Endothelial cell of umbilical vein (primary cell): ENCODE results near the gene TJP3. TPM values are rescaled to one million over a fixed set of nuclear protein-coding genes. Genes with fewer than 3 reads are reported as not detected.

ENCODE experiments used
- BruUV-seq: library from RNA; stranded (reverse); fragments of 400-500 nt; replicated peaks from 2 replicates; lab custom pipeline; 2021; lab: Mats Ljungman, UMichigan
- CTCF ChIA-PET: fragments of 300-600, 350-600 bp; sonication (Branson Sonifier 250); formaldehyde crosslinking; loops from one replicate; lab custom pipeline; 2021; ENCODE audit warnings: antibody characterized with exemption, inconsistent platforms; lab: Charles Lee
- POLR2A ChIA-PET: fragments of 300-600, 350-600 bp; sonication (Branson Sonifier 250); formaldehyde crosslinking; loops from one replicate; lab custom pipeline; 2021; ENCODE audit warnings: antibody characterized with exemption, inconsistent platforms; lab: Charles Lee
- DNase-seq: peaks from one replicate; pipeline ENCODE4 v3.0.0-alpha.2; 2011; ENCODE audit warnings: low read depth, low spot score
- FAIRE-seq: peaks from 2 replicates; lab custom pipeline; 2011; peaks lifted over from hg19 to GRCh38; lab: Jason Lieb, UNC
- H2AFZ ChIP-seq: 2 replicates; pipeline ENCODE4 v1.6.0; 2012; ENCODE audit warnings: low read depth, low read length, control low read depth, inconsistent platforms
- H3K27ac ChIP-seq: 2 replicates; pipeline ENCODE4 v1.5.1; 2011; ENCODE audit warnings: low read depth, mild to moderate bottlenecking, control low read depth, low read length, moderate library complexity; ENCODE audit not compliant: insufficient read depth
- H3K27me3 ChIP-seq, 2 experiments: 2 replicates each; pipeline versions ENCODE4 v1.6.0 to v1.6.1; 2011; ENCODE audit warnings: low read length in 2 of 2, mixed read lengths in 1 of 2; ENCODE audit not compliant: control insufficient read depth in 2 of 2, insufficient read depth in 2 of 2
- H3K36me3 ChIP-seq, 2 experiments: 2 replicates in 1 of 2; 3 replicates in 1 of 2; pipeline ENCODE4 v1.5.1; 2011; ENCODE audit warnings: low read length in 2 of 2, mild to moderate bottlenecking in 1 of 2, moderate library complexity in 1 of 2; ENCODE audit not compliant: control insufficient read depth in 2 of 2, insufficient read depth in 2 of 2; ENCODE audit errors: extremely low read depth in 1 of 2
- H3K4me1 ChIP-seq: 3 replicates; pipeline ENCODE4 v1.5.1; 2011; ENCODE audit warnings: mild to moderate bottlenecking, low read length; ENCODE audit not compliant: control insufficient read depth, insufficient read depth; ENCODE audit errors: extremely low read depth
- H3K4me2 ChIP-seq: 2 replicates; pipeline ENCODE4 v1.6.1; 2011; ENCODE audit warnings: low read length, control low read depth, mixed read lengths; ENCODE audit not compliant: insufficient read depth
- H3K4me3 ChIP-seq, 3 experiments: fragments of 200-600 bp in 1 of 3; sonication (generic), shearing (Covaris generic) in 1 of 3; replicated peaks in 1 of 3; 2 replicates each; pipeline ENCODE4 v1.5.1; 2011 to 2016; ENCODE audit warnings: control low read depth in 3 of 3, low read length in 3 of 3, mild to moderate bottlenecking in 2 of 3, inconsistent platforms in 1 of 3, low read depth in 1 of 3, moderate library complexity in 1 of 3; ENCODE audit not compliant: insufficient read depth in 1 of 3
- H3K79me2 ChIP-seq: 2 replicates; pipeline ENCODE4 v1.6.0; 2012; ENCODE audit warnings: low read length, inconsistent platforms; ENCODE audit not compliant: control insufficient read depth, insufficient read depth
- H3K9ac ChIP-seq: replicated peaks from 2 replicates; pipeline ENCODE3; 2011; ENCODE audit warnings: low read length, control low read depth; ENCODE audit not compliant: insufficient read depth; ENCODE audit errors: extremely low read depth
- H3K9me1 ChIP-seq: replicated peaks from 3 replicates; pipeline ENCODE4 v1.6.0; 2011; ENCODE audit warnings: mild to moderate bottlenecking, low read length; ENCODE audit not compliant: control insufficient read depth, insufficient read depth; ENCODE audit errors: extremely low read depth
- H3K9me3 ChIP-seq: replicated peaks from 2 replicates; pipeline ENCODE4 v1.5.1; 2012; ENCODE audit warnings: low read length, inconsistent platforms; ENCODE audit not compliant: control insufficient read depth, insufficient read depth
- H4K20me1 ChIP-seq: replicated peaks from 2 replicates; pipeline ENCODE3; 2011; ENCODE audit warnings: mild to moderate bottlenecking, low read length; ENCODE audit not compliant: control insufficient read depth, insufficient read depth; ENCODE audit errors: extremely low read depth
- CTCF ChIP-seq, 2 donors: IDR thresholded peaks; 1 replicate in 1 of 2; 2 replicates in 1 of 2; pipeline ENCODE4 v1.5.1; 2011; ENCODE audit warnings: low read length in 2 of 2, mild to moderate bottlenecking in 2 of 2, moderate library complexity in 2 of 2, control low read depth in 1 of 2, inconsistent platforms in 1 of 2, low read depth in 1 of 2; ENCODE audit not compliant: insufficient read depth in 1 of 2; ENCODE audit errors: extremely low read depth in 1 of 2
- EZH2 ChIP-seq: IDR thresholded peaks from 2 replicates; pipeline ENCODE4 v1.6.1; 2012; ENCODE audit warnings: borderline replicate concordance, low read depth, mild to moderate bottlenecking, moderate library complexity, low read length, inconsistent platforms; ENCODE audit not compliant: severe bottlenecking
- FOS ChIP-seq: IDR thresholded peaks from 2 replicates; pipeline ENCODE4 v1.6.1; 2011; ENCODE audit warnings: mild to moderate bottlenecking, low read length, moderate library complexity, borderline replicate concordance; ENCODE audit not compliant: insufficient read depth
- GATA2 ChIP-seq: IDR thresholded peaks from 2 replicates; pipeline ENCODE4 v1.7.0; 2011; ENCODE audit warnings: low read depth, mild to moderate bottlenecking, moderate library complexity, mixed read lengths, low read length; ENCODE audit not compliant: insufficient read length, insufficient read depth
- JUN ChIP-seq: IDR thresholded peaks from 2 replicates; pipeline ENCODE4 v1.6.1; 2011; ENCODE audit warnings: borderline replicate concordance, low read depth; ENCODE audit not compliant: insufficient read length, insufficient read depth
- MAX ChIP-seq: IDR thresholded peaks from 2 replicates; pipeline ENCODE4 v1.6.1; 2011; ENCODE audit not compliant: insufficient read depth, insufficient read length
- MYC ChIP-seq: IDR thresholded peaks from one replicate; pipeline ENCODE4 v1.6.1; 2011; ENCODE audit warnings: mild to moderate bottlenecking, low read depth, low read length
- POLR2A ChIP-seq: IDR thresholded peaks from 2 replicates; pipeline ENCODE4 v1.6.1; 2012; ENCODE audit warnings: low read depth, mild to moderate bottlenecking, control low read depth, low read length
- POLR2AphosphoS5 ChIP-seq: IDR thresholded peaks from 2 replicates; pipeline ENCODE4 v1.6.1; 2012; ENCODE audit warnings: low read depth, mild to moderate bottlenecking, control low read depth, low read length, moderate library complexity; ENCODE audit not compliant: insufficient read depth
- dilution Hi-C: fragments of 300-500 bp; cut with MboI; formaldehyde crosslinking; loops from one replicate; pipeline ENCODE4 v1.15.0; 2019; ENCODE audit warnings: low sequenced_read_pairs; ENCODE audit not compliant: extremely low pct_ligation_motif_present
- intact Hi-C: fragments of 100-400 bp; cut with micrococcal nuclease; formaldehyde crosslinking; loops from one replicate; pipeline ENCODE4 v1.10.0; 2022
- polyA plus RNA-seq, 4 experiments: library from polyadenylated mRNA; depleted of rRNA in 3 of 4; stranded (reverse) in 3 of 4; unstranded in 1 of 4; fragments of >200 nt; gene quantifications; 2 replicates each; pipeline versions ENCODE4 v1.2.1 to v1.2.3, GENCODE V29; 2011 to 2012; ENCODE audit warnings: missing spikeins in 1 of 4
- total RNA-seq: library from RNA; stranded (reverse); gene quantifications from 2 replicates; pipeline ENCODE4 v1.2.3, GENCODE V29; 2021

TJP3 gene
- total and polyA plus RNA-seq, 2 donors (not counting 3 experiments of a cell fraction or from before 2014, with no cell fraction given), result 0.10 TPM; not detected in 1

GRCh38 chr19:3672993-3673392 lies 35.2 kb upstream of the TJP3 start:
- H3K27ac ChIP-seq, result no peak overlapping the region
- no peak overlapping the region for H3K9ac ChIP-seq
- no peaks in the 10 kb centered on the region for H3K9me1 ChIP-seq
- H3K4me3 ChIP-seq, result no peak overlapping the region
- CTCF ChIA-PET, result interaction anchor here (0.8 to 2.7 kb wide), 5 partner anchors 11 to 119 kb away, joined by 3 to 25 read pairs (median 8); no protein-coding TSS in a partner anchor
- H3K27me3 ChIP-seq, result no peaks in the 10 kb centered on the region
- intact Hi-C loops (loop anchor here (5.0 kb wide), 1 partner anchor 101 kb away; the partner anchor contains the start of gene HMG20B), dilution Hi-C loops (no loop called here)
- no peak overlapping the region for H3K4me2 ChIP-seq
- BruUV-seq, result no TSS peak
- peaks cover 28% of the 10 kb centered on the region for H3K4me1 ChIP-seq
- no peak for DNase-seq
- POLR2A ChIA-PET, result no interaction called here
- H3K79me2 ChIP-seq, result peaks cover 13% of the 10 kb centered on the region
- no peaks in the 10 kb centered on the region for H4K20me1 ChIP-seq
- no peak for TF ChIP-seq JUN
- no peak for TF ChIP-seq MYC
- no peak for TF ChIP-seq EZH2
- TF ChIP-seq CTCF (IDR thresholded peaks at IDR 0.05; ENCODE audit: extremely low read depth in 1 of 2, insufficient read depth in 1 of 2, low read depth in 1 of 2, low read length in 2 of 2), result no peak
- no peak for TF ChIP-seq MAX
- TF ChIP-seq POLR2A, result no peak
- no peak for TF ChIP-seq GATA2
- TF ChIP-seq FOS, result no peak
- TF ChIP-seq POLR2AphosphoS5, result no peak
- no peaks in the 10 kb centered on the region for H3K9me3 ChIP-seq
- no peak overlapping the region for H2AFZ ChIP-seq
- no peaks in the 10 kb centered on the region for H3K36me3 ChIP-seq
- no peak for FAIRE-seq
